NCI-H2196 (cell line): Measurements from ENCODE around the gene ZSCAN22.
"Not testable (repeated sequence)": the region's sequence is repeated elsewhere in the genome, so short reads cannot be mapped to it uniquely, and the experiment has no call there.

Source experiments
- DNase-seq: peaks from one replicate; lab custom pipeline; 2025; ENCODE audit not compliant: unreplicated experiment; lab: John Stamatoyannopoulos, UW

The ZSCAN22 gene

DNA sequence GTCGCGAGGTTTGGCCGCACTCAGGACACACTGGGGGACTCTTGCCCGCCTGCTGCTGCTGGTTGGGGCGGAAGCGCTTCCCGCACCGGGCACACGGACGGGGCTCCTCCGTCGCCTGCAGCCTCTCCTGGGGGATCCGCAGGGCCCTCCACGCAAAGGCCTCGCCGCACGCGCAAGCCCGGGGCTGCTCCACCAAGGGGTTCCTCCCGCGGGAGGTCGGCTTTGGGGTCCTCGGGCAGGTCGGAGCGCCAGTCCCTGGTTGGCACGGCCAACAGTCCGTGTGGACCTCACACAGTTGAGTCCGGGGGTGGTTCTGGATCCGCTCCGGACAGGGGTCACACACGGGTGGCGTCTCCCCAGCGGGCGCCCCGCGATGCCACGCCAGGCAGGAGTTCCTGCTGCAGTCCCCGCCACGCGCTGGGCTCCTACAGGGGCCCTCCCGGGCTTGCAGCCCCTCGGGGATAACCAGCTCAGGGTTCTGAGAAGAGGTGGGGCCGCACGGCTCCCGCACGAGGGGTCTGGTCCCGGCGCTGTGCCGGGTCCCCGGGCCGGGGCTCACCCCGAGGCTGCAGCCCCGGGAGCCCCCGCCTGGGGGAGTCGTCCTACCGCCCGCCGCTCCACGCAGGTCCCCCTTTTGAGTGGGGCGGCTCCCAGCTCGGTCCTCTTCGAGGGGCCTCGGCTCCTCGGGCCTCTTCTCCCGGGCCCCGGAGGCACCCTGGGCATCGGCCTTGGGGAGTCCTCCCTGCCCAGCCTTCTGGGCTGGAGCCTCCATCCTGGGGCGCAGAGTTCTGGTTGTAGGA lies 42.0 kb downstream of the ZSCAN22 start:
- no peak for DNase-seq

DNA sequence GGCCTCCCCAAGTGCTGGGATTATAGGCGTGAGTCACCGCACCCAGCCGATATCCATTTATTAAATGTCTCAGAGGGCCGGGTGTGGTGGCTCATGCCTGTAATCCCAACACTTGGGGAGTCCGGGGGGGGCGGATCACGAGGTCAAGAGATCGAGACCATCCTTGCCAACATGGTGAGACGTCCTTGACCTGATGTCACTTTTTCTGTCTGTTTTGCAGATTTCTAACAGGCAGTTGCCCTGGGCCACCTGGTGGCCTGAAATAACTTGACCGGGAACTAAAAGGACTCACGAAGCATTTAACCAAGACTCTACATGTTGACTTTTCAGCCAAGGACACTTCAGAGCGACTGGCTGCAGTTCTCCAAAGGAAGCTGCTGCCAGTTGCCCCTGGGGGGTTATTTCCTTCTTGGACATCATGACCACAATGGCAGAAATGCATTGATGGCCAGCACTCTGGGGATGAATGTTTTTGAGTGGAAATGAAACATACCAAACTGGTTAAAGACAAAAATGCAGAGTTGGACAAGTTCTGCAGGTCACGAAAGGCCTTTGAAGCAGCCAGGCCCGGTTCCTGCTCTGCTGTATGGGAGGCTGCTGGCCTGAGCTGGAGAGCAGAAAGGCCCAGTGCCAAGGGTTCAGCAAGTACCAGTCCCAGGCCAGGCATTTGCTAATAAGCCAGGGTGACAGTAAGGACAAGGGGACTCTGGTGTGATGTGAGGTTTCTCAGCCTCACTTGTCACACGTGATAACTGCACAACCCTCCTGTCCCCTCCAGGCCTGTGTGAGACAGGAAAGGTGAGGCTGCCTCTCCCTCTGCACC lies 45.7 kb downstream of the ZSCAN22 start:
- DNase-seq, result peak; percentile 16

DNA sequence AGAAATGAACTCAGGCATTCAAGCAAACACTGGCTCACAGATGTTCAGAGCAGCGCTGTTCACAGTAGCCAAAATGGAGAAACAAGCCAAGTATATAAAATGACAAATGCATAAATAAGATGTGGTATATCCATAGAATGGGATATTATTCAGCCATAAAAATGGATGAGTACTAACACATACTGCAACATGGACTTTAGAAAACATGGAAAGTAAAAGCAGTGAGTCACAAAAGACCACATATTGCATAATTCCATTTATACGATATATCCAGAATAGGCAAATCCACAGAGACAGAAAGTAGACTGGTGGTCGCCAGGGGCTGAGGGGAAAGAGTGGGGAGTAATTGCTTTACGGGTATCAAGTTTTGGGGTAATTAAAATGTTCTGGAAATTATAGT lies 47.4 kb downstream of the ZSCAN22 start:
- no peak for DNase-seq

DNA sequence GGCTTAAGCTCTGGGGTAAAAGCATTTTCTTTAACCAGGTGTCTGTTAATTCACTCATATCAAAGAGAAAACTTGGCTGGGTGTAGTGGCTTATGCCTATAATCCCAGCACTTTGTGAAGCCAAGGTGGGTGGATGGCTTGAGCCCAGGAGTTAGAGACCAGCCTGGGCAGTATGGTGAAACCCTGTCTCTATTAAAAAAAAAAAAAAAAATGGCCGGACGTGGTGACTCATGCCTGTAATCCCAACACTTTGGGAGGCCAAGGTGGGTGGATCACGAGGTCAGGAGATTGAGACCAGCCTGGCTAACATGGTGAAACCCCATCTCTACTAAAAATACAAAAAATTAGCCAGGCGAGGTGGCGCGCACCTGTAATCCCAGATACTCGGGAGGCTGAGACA lies 49.9 kb downstream of the ZSCAN22 start:
- not testable (repeated sequence) for DNase-seq

DNA sequence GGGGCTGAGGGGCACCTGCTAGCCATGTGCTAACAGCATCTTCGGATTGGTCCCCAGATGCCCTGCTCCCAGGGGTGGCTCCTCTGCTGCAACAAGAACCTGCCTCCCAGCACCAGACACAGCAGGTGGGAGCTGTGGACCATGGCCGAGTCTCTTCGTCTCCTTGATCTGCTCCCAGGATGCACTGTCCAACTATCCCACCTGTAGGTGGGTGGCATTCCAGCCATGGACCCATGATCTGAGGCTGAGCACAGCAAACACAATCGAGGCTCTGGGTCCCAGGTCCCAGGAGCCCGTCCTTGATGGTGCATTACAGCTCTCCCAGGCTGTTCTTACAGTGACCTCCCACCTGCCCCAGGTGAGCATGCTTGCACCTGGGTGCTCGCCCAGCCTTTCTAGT lies 52.5 kb downstream of the ZSCAN22 start:
- no peak for DNase-seq

DNA sequence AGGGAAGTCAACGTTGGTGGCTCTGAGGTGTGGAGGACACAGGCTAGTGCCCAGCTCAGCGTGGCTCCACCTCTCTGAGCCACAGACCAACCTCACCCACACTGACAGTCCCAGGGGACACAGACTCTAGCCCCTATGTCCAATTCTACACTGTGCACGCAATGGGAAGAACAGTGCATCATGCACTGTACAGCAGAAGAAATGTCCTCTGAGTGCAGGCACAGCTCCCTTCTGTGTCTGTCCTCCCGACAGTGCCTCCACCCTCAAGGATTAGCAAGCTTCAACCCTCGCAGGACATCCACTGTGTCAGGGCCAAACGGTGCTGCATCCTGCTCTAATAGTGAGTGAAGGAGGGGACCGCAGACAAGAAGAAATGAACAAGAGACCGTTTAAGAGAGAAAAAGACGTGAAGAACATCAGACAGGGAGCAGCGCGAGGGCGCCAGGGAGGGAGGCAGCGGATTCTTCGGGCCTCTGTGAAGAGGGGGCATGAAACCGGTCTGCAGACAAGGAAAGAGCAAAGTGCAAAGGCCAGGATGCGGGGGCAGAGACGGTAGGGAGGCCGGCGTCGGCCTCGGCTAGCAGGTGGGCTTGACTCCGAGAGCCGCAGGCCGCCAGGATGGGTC lies 53.4 kb downstream of the ZSCAN22 start:
- DNase-seq, result no peak

DNA sequence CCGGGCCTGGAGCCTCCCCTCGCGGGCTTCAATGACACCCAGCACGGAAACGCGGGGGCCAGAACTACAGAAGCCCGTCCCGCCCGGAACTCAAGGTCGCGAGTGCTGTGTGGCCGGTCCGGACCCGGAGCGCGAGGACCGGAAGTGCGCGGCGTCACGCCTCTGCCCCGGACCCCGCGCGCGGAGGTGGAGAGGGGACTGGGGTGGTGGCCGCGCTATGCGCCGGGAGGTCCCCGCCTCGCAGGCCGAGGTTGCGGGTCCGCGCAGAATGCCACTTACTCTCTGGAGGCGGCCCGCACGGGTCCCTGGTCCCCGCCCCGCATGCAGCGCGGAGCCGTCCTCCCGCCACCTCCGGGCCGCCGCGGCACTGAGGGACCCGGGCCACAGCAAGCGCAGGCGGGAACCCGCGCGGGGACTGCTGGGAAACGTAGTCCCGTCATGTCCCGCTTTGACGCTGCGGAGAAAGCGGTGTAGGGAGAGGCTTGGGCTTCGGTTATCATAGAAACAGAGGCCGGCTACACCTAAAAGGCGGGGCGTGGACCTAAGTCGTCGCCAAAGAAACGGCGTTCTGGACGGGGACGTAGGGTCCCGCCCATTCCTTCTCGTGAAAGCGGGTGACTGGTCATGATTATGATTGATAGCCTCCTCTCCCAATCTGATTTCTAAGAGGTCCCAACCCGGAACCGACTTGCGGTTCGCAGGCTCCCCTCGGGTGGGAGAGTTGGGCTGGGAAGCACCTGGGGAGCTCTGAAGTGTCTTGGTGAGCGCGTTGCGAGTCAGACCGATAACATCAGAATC lies 54.1 kb downstream of the ZSCAN22 start, which contains the start of gene ZNF837:
Gene ZNF837 (minus strand): TSS at position 369 of the 798 bp plus-strand sequence. CDS start 11,698 bp downstream, outside the sequence.
- DNase-seq, result peak; percentile 99

DNA sequence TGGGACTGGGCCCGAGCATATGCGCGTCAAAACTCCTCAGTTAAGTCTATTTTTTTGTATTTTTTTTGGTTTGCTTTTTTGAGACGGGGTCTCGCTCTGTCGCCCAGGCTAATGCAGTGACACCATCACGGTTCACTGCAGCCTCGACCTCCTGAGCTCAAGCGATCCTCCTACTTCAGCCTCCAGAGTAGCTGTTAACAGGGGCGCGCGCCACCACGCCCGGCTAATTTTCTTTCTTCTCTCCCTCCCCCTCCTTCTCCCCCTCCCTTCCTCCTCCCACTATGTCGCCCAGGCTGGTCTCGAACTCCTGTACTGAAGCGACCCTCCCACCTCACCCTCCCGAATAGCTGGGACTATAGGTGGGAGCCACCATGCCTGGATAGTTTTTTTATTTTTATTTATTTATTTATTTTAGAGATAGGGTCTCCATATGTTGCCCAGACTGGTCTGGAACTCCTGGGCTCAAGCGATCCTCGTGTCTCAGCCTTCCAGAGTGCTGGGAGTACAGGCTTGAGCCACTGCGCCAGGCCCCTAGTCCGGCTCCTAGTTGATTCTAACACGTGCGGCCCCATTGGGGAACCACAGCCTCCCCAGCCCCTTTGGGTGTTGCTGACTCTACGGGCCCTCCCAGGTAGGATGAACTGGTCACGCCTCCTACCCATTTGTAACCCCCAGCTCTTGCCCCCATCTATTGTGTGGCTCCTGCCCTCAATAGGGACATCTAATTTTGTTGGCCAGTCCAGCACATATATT lies 54.8 kb downstream of the ZSCAN22 start:
- no peak for DNase-seq

DNA sequence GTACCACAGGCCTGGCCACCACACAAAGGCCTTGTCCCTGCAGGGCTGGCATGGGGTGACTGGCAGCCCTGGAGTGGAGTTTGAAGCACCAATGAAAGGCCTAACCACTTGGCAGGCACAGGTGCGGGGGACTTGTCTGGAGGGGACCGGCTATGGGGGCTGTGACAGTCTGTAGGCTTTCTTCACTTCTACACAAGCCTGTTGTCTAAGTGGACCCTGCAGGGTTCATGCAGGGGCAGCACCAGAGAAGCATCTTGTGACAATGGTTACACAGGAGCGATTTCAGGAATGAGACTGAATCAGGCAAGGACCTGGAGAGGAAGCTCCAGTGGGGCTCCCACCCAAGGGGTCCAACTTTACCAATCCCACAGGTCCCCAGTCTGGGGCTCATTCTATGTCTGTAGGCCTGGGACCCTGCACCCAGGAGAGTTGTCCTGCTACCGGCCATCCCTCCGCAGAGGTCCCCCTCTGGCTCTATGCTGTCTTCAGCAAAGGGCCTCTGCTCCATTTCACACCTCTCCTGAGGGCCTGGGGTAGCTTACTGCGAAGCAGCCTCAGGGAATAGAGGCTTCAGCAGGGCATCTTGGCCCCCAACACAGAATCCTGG lies 56.3 kb downstream of the ZSCAN22 start:
- no peak for DNase-seq

DNA sequence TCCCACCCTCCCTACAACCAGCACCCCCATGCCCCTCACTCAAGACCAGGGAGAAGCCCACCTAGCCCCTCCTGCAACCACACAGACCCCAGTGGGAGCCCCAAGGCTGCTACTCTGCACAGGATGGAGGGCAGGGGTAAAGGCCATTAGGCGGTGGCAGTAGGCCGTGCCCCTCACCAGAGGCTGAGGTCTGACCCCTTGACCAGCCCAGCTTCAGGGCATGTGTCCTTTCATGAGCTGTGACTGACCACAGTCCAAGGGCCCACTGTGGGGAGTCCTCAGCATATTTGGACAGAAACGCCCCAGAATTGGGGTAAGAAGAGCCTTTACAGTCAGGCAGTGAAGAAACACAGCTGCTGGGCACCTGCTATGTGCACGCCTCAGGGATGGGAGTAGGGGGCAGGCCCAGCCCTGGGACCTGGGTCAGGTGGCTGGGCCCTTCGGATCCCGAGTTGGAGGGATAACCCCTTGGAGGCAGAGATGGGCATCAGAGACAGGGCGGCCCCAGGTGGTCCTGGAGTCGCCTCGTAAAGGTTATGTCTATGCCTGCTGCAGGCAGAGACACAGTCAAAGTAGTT lies 58.6 kb downstream of the ZSCAN22 start:
- no peak for DNase-seq

DNA sequence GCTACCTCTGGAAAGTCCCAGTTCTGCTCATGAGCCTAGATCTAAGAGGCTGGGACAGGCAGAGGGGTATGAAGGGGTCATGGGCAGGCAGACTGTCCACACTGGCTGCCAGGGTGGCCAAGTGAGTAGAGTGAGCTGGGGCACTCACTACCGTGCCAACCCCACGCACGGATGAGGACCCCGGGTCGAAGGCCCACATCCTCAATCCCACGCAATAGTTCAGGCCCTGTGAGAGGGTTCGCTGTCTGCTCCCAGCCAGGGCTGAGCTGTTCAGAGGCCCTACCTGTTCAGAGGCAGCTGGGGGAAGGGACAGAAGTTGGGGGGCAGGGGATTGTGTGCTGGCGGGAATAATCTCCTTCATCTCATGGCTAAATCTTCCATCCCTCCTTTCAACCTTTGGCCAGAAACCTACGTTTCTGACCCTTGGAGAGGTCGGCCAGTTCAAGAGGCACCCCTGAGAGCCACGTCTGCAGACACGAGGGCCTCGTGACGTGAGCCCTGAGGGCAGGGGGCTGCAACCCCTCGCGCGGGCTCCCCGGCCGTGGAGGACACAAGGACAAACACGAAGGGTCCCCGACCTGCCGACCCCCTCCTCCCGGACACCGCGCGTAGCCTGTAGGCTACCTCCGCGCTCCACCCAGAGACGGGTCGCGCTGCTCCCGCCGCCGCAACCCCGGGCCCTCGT lies 59.2 kb downstream of the ZSCAN22 start:
- no peak for DNase-seq

DNA sequence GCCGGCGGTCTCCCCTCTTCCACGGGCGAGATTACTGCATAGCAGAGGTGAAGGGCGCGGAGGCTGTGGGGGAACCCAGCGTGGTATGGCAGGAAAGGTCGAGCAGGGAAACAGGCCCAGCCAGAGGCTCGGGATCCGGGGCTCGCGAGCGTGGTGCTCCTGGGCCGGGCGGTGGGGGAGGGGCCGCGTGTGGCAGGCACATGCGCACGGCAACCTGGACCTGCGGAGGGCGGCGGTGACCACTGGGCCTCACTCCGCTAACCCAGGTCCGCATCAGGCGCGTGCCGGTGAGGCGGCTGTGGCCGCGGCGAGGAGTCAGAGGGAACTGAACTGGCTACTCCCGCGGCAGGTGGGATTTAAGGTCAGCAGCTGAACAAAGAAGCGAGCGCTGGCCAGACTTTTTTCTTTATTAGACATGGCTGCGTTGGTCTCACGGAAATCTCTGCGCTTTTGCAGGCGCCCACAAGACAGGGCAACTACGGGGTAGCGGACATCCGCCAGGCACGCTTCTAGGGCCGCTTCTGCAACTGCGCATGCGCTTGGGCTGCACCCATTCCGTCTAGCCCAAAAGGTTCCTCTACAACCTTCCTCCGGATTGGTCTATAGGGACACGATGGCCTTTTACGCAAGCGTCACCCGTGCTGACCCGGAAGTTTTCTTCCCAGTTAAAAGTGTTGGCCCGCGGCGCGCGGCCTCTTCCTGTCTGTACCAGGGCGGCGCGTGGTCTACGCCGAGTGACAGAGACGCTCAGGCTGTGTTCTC lies 60.0 kb downstream of the ZSCAN22 start, which contains the start of gene RPS5:
Gene RPS5 (plus strand): TSS at position 694 of the 762 bp plus-strand sequence. CDS start 869 bp downstream, outside the sequence.
- peak; percentile 98 for DNase-seq

DNA sequence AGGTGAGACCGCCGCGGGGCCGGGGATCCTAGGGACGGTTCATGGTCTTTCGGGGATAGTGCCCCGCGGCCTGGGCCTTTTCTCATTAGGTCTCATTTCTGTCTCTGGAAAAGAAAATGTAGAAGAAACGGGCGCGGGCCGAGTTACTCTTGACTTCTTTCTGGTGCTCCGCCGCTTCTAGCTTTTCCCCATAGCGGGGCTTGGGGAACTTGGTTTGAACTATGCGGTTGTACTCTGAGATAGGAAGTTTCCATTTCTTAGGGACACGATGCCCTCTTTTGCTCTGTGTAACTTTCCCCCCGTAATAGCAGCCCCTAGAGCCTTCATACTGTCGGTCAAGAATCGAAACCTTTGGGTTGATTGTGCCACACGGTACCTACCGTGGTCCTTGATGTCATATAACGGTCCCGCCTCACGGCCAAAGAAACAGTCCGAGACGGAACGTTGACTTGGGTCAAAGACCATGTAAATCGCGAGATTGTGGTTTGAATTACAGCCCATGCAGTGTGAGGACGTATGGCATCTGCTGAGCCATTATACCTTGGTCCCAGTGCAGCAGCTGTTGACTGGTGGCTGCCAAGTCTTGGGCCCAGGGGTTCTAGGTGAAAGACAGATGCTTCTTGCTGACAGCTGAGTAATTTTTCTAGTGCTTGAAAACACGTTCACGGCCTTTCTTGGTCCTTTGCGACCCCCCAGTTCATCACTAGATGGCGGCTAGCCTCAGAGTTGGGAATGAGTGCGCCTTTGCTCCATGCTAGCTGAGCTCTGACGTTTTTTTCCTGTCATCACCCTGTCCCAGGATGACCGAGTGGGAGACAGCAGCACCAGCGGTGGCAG lies 60.8 kb downstream of the ZSCAN22 start:
- no peak for DNase-seq

DNA sequence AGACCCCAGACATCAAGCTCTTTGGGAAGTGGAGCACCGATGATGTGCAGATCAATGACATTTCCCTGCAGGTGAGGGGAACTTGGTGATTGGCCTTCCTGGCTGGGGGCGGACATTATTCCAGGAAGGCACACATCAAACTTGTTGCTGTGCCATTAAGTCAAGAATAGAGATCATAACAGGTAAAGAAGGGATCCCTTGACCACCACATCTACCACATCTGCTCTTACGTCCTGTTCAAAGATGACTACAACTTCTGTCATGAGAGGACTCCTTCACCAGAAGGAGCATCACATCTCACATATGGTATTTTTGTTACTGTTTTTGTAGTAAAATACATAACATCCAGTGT lies 61.4 kb downstream of the ZSCAN22 start:
- no peak for DNase-seq
